ENCODE results near the gene TMC1. TPM values are rescaled to one million over a fixed set of nuclear protein-coding genes. Genes with fewer than 3 reads are reported as not detected.

The TMC1 gene
- polyA plus RNA-seq, 3 donors, result 0.16 to 0.55 (median 0.40) TPM

GRCh38 chr9:72627956-72628540 lies 106.6 kb downstream of the TMC1 start:
- DNase-seq, result no peak
- intact Hi-C loops (cut with micrococcal nuclease), result no loop called here
- Mint-ChIP-seq H3K9me3 (peaks cover 2 to 11% (median 4%) of the 10 kb centered on the region in 7 donors), H3K4me1 (no peaks in the 10 kb centered on the region), H3K27ac (no peak overlapping the region), H3K27me3 (ENCODE audit: low read depth in 3 of 3) (peaks cover 3 to 10% (median 6%) of the 10 kb centered on the region in 3 donors), H3K4me3 (no peak overlapping the region), H3K36me3 (no peaks in the 10 kb centered on the region)
- Histone ChIP-seq H3K27me3 (ENCODE audit: control insufficient read depth in 2 of 2, insufficient read depth in 2 of 2, low read length in 2 of 2) (peaks cover 0 to 2% of the 10 kb centered on the region in 2 donors), H3K79me2 (ENCODE audit: insufficient read depth, low read length) (no peaks in the 10 kb centered on the region), H3K4me2 (replicated peaks; ENCODE audit: extremely low read depth, low read length, poor library complexity, severe bottlenecking) (no peak overlapping the region), H3K27ac (ENCODE audit: low read depth in 1 of 2, low read length in 2 of 2) (no peak overlapping the region), H3K36me3 (replicated peaks in 1 of 2; ENCODE audit: control insufficient read depth in 1 of 2, insufficient read depth in 2 of 2, low read length in 2 of 2) (no peaks in the 10 kb centered on the region), H3K9ac (ENCODE audit: insufficient read depth, low read length, poor library complexity, severe bottlenecking) (no peak overlapping the region), H3K4me3 (replicated peaks in 1 of 3; ENCODE audit: low read depth in 2 of 3, low read length in 3 of 3) (no peak overlapping the region), H2AFZ (ENCODE audit: insufficient read depth, low read depth, low read length, poor library complexity, severe bottlenecking) (no peak overlapping the region), H3K4me1 (ENCODE audit: control insufficient read depth in 1 of 2, insufficient read depth in 2 of 2, low read length in 2 of 2) (no peaks in the 10 kb centered on the region), H3K9me3 (replicated peaks in 1 of 2; ENCODE audit: control insufficient read depth in 1 of 2, insufficient read depth in 1 of 2, low read length in 2 of 2) (no peaks in the 10 kb centered on the region), H4K20me1 (ENCODE audit: insufficient read depth, low read length) (no peaks in the 10 kb centered on the region)
- 88% methylated on average over 6 of the region's 7 CpGs for whole genome bisulfite sequencing (ENCODE audit: insufficient coverage)
- TF ChIP-seq CTCF (IDR thresholded peaks at IDR 0.05), result no peak

- no peak overlapping the region for H3K4me3 Mint-ChIP-seq
- intact Hi-C loops (cut with micrococcal nuclease), result no loop called here
- peaks cover 6% of the 10 kb centered on the region for H3K4me1 Mint-ChIP-seq
- Histone ChIP-seq H3K4me1 (ENCODE audit: control insufficient read depth in 1 of 2, insufficient read depth in 2 of 2, low read length in 2 of 2) (peaks cover 0 to 7% of the 10 kb centered on the region in 2 donors), H3K36me3 (replicated peaks in 1 of 2; ENCODE audit: control insufficient read depth in 1 of 2, insufficient read depth in 2 of 2, low read length in 2 of 2) (no peaks in the 10 kb centered on the region), H4K20me1 (ENCODE audit: insufficient read depth, low read length) (no peaks in the 10 kb centered on the region), H3K27ac (ENCODE audit: low read depth in 1 of 2, low read length in 2 of 2) (no peak overlapping the region), H3K4me3 (replicated peaks in 1 of 3; ENCODE audit: low read depth in 2 of 3, low read length in 3 of 3) (no peak overlapping the region), H3K27me3 (ENCODE audit: control insufficient read depth in 2 of 2, insufficient read depth in 2 of 2, low read length in 2 of 2) (peaks cover 0 to 5% of the 10 kb centered on the region in 2 donors), H2AFZ (ENCODE audit: insufficient read depth, low read depth, low read length, poor library complexity, severe bottlenecking) (no peak overlapping the region), H3K79me2 (ENCODE audit: insufficient read depth, low read length) (no peaks in the 10 kb centered on the region), H3K4me2 (replicated peaks; ENCODE audit: extremely low read depth, low read length, poor library complexity, severe bottlenecking) (no peak overlapping the region), H3K9me3 (replicated peaks in 1 of 2; ENCODE audit: control insufficient read depth in 1 of 2, insufficient read depth in 1 of 2, low read length in 2 of 2) (peaks cover 5 to 10% of the 10 kb centered on the region in 2 donors), H3K9ac (ENCODE audit: insufficient read depth, low read length, poor library complexity, severe bottlenecking) (no peak overlapping the region)
- H3K36me3 Mint-ChIP-seq, result no peaks in the 10 kb centered on the region
- H3K27me3 Mint-ChIP-seq (ENCODE audit: low read depth in 3 of 3), result peaks cover 3 to 15% (median 8%) of the 10 kb centered on the region in 3 donors
- 56% methylated on average over 3 of the region's 5 CpGs for WGBS (ENCODE audit: insufficient coverage)
- H3K27ac Mint-ChIP-seq, result peak overlapping the region in 2 of 7 donors; percentile 5 to 12
- H3K9me3 Mint-ChIP-seq, result peaks cover 11 to 22% (median 16%) of the 10 kb centered on the region in 7 donors
- DNase-seq, result peak; percentile 28 to 76 (median 32)
- no peak for TF ChIP-seq CTCF (IDR thresholded peaks at IDR 0.05)
Measured at GRCh38 chr9:72633966-72634365, 112.6 kb downstream of the TMC1 start.
